GM19351 (cell line): ENCODE measurements around the gene PEAK3.

Experiments used
- ATAC-seq: cut with Tn5 transposase; IDR thresholded peaks from one replicate; pipeline ENCODE4 v1.9.1; 2021; ENCODE audit warnings: mild to moderate bottlenecking, moderate library complexity; ENCODE audit not compliant: unreplicated experiment

The PEAK3 gene

GRCh38 chr19:2282062-2282861 is at the start of gene PEAK3:
Gene PEAK3 (minus strand): TSS chr19:2282175. CDS start chr19:2280931, 1,244 bp downstream.
- ATAC-seq, result no peak

- ATAC-seq, result no peak
Measured at GRCh38 chr19:2330632-2331284, 48.8 kb upstream of the PEAK3 start.

- no peak for ATAC-seq
Measured at GRCh38 chr19:2330255-2330631, 48.3 kb upstream of the PEAK3 start.

- ATAC-seq, result no peak
Measured at GRCh38 chr19:2329501-2329916, 47.5 kb upstream of the PEAK3 start.

GRCh38 chr19:2329149-2329478 is 47.1 kb upstream of the PEAK3 start:
- no peak for ATAC-seq

GRCh38 chr19:2328401-2329148 is 46.6 kb upstream of the PEAK3 start, which contains the start of the genes LSM7 and SPPL2B:
Gene LSM7 (minus strand): TSS chr19:2328586. CDS start chr19:2328566, 20 bp downstream.
Gene SPPL2B (plus strand): TSS chr19:2328684. CDS start chr19:2328710, 26 bp downstream.
- peak; percentile 61 for ATAC-seq

GRCh38 chr19:2327773-2328400 is 45.9 kb upstream of the PEAK3 start:
- ATAC-seq, result peak; percentile 62

- no peak for ATAC-seq
Measured at GRCh38 chr19:2326699-2327360, 44.9 kb upstream of the PEAK3 start.

DNA sequence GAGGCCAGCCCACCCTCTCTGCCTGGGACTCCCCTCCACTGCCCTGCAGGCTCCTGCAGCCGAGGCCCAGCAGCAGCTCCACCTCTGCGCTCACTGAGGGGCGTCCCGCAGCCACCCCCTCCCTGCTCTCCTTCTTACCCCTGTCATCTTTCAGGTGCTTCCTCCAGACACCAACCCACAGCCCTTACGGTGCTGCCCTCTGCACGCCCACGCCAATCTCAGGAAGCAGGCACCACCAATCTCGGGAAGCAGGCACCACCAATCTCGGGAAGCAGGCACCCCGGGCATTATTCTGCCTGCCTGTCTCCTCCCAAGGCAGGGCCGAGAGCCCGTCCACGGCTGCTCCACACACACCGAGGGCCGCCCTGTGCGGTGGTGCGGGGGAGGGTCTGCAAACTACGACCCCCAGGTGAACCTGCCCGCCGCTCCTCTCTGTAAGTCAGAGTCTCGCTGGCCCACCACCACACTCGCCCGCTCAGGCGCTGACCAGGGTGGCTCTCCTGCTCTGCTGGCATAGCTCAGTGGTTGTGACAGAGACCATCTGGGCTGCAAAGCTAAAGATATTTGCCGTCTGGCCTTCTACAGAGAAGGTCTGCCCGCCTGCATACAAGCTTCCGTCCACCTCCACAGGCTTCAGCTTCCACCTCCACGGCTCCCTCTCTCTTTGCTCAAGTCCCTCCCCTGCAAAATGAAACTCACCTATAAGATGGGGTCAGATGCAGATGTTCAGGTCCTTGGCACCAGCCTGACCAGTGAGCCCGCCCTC is 43.5 kb upstream of the PEAK3 start:
- ATAC-seq, result no peak

- ATAC-seq, result no peak
Measured at GRCh38 chr19:2324220-2324948, 42.4 kb upstream of the PEAK3 start.

DNA sequence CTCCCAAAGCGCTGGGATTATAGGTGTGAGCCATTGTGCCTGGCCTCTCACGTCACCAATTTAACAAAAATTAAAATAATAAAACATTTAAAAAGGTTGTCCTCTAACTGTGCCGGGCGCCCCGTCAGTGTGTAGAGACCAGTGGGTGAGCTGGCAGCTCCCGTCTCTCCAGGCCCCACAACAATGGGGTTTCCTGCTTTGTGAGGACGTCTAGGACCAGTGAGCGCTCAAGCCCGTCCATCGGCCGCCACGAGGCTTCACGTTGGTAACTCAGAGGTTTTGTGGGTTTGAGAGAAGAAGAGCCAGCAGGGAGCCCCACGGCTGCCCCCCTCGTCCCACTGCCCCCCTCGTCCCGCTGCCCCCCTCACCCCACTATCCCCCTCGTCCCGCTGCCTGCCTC is 41.7 kb upstream of the PEAK3 start:
- ATAC-seq, result no peak

DNA sequence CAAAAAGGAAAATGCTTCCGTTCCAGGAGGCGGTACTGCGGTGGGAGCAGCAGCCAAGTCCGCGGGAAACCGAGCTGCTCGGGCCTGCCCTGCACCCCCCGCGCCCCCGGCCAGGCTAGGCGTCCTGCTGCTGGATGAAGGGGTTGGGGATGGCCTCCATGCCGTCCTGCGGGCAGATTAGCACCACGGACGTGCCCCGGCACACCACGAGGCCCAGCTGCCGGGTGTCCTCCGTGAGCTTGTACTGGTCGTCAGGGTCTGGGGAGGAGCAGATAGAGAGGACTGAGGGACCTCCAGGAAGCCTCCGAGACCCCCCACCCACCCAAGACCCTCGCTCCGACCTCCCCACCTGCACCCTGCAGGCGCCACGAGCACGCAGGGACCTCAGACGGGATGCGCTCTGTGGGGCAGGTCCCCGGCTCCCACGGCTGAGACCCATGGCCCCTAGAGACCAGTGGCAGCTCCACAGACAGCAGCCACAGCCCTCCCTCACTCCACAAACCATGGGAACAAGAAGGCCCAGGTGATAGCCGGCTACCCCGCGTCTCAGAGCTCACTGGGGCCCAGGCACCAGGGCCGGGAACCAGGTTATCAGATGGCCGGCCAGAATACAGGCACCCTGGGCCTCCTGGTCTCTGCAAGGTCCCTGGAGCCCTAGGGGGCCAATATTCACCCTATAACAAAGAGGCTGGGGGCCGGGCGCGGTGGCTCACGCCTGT is 39.7 kb upstream of the PEAK3 start:
- ATAC-seq, result no peak

- no peak for ATAC-seq
Measured at GRCh38 chr19:2320939-2321338, 39.0 kb upstream of the PEAK3 start.

DNA sequence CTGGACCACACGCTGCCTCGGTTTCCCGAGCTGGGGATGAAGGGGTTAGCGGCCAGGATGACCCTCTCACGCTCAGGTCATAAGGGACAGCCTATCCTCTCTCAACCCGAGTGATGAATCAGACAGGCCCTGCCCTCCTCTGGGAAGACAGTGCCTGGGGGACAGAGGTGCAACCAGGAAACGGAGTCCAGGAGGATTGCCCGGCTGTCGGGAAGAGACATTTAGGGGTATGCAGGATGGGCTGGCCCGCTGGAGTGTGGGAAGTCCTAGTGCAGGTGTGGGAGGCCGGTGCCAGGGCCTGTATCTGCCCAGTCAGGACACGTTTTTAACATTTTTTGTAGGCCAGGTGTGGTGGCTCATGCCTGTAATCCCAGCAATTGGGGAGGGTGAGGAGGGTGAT is 38.1 kb upstream of the PEAK3 start:
- ATAC-seq, result no peak

DNA sequence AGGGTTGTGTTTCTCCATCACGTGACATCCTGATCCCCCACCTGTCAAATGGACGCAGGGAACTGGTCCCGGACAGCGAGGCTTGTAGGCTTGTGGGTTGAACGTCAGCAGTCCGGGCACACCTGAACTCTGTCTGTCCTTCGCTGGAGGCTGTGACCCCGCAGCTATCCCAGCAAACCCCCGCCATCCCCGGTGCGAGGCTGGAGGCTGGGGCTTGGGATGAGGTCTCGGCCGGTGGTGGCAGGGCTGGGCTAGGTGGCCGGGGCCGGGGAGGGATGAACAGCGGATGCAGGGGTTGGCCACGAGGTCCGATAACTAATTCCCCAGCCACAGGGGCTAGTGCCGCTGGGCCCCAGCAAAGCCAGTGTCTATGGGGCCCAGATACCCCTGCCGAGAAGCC is 37.6 kb upstream of the PEAK3 start:
- ATAC-seq, result no peak

- no peak for ATAC-seq
Measured at GRCh38 chr19:2318923-2319322, 36.9 kb upstream of the PEAK3 start.

GRCh38 chr19:2317756-2318155 is 35.8 kb upstream of the PEAK3 start:
- ATAC-seq, result no peak

DNA sequence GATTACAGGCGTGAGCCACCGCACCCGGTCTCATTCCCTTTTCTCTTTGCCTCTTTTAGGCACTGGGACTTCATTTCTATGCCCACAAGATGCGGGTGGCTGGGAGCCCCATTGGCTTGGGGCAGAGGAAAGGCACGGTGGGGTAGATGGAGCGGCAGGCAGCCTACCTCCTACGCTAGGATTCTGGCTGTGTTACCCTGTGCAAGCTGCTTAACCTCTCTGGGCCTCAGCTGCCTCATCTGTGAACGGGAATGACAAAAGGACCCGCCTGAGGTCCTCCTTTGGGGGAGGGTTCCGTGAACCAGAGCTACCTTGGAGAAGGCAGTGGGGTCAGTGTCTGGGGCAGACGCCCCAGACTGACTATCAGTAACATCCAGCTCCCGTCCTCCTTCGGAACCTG is 35.3 kb upstream of the PEAK3 start:
- ATAC-seq, result no peak
